Caco-2 (cell line): ENCODE results near the gene CDKAL1. TPM values are rescaled to one million over a fixed set of nuclear protein-coding genes. Genes with fewer than 3 reads are reported as not detected.

Experiments used
- BruUV-seq: library from RNA; stranded (reverse); fragments of 400-500 nt; replicated peaks from 2 replicates; lab custom pipeline; 2021; lab: Mats Ljungman, UMichigan
- CTCF ChIA-PET: fragments of 300-600 bp; sonication (Branson Sonifier 250); formaldehyde crosslinking; loops from one replicate; lab custom pipeline; 2022; ENCODE audit warnings: antibody characterized with exemption; lab: Charles Lee
- POLR2A ChIA-PET: fragments of 300-600 bp; sonication (Branson Sonifier 250); formaldehyde crosslinking; loops from one replicate; lab custom pipeline; 2022; ENCODE audit warnings: antibody characterized with exemption; lab: Charles Lee
- DNase-seq, 2 experiments: peaks; one replicate each; pipeline versions ENCODE4 v3.0.0 to v3.0.0-alpha.2; 2020 to 2022
- H3K27me3 ChIP-seq: replicated peaks from 2 replicates; pipeline ENCODE4 v1.6.0; 2011; ENCODE audit warnings: low read length; ENCODE audit not compliant: control insufficient read depth, insufficient read depth
- H3K36me3 ChIP-seq: 2 replicates; pipeline ENCODE4 v1.5.1; 2011; ENCODE audit warnings: low read length; ENCODE audit not compliant: control insufficient read depth, insufficient read depth
- H3K4me1 ChIP-seq: fragments of 250-450 bp; sonication (Bioruptor Pico); 2 replicates; pipeline ENCODE4 v1.5.1; 2020; ENCODE audit warnings: mild to moderate bottlenecking
- H3K4me3 ChIP-seq: 2 replicates; pipeline ENCODE4 v1.5.1; 2011; ENCODE audit warnings: low read depth, mild to moderate bottlenecking, control low read depth, low read length
- H3K9me3 ChIP-seq: fragments of 250-450 bp; sonication (Bioruptor Pico); 2 replicates; pipeline ENCODE4 v1.5.1; 2020; ENCODE audit warnings: mild to moderate bottlenecking, moderate library complexity
- H3K27ac Mint-ChIP-seq: one replicate; pipeline ENCODE4 v1.8.0; 2022; ENCODE audit warnings: mixed read lengths; ENCODE audit not compliant: unreplicated experiment
- H3K27me3 Mint-ChIP-seq: one replicate; pipeline ENCODE4 v1.8.0; 2022; ENCODE audit warnings: mixed read lengths; ENCODE audit not compliant: insufficient read depth, unreplicated experiment
- H3K36me3 Mint-ChIP-seq: one replicate; pipeline ENCODE4 v1.8.0; 2022; ENCODE audit warnings: mild to moderate bottlenecking, mixed read lengths; ENCODE audit not compliant: insufficient read depth, unreplicated experiment
- H3K4me1 Mint-ChIP-seq: one replicate; pipeline ENCODE4 v1.8.0; 2022; ENCODE audit warnings: low read depth, mixed read lengths; ENCODE audit not compliant: unreplicated experiment
- H3K4me3 Mint-ChIP-seq: one replicate; pipeline ENCODE4 v1.8.0; 2022; ENCODE audit warnings: mild to moderate bottlenecking, moderate library complexity, mixed read lengths; ENCODE audit not compliant: unreplicated experiment
- H3K9me3 Mint-ChIP-seq: one replicate; pipeline ENCODE4 v1.8.0; 2022; ENCODE audit warnings: mixed read lengths; ENCODE audit not compliant: unreplicated experiment
- CTCF ChIP-seq, 2 experiments: fragments of 200-600 bp in 1 of 2; IDR thresholded peaks; 1 replicate in 1 of 2; 2 replicates in 1 of 2; pipeline versions ENCODE4 v1.5.1 to v1.8.0; 2011 to 2022; ENCODE audit warnings: antibody characterized with exemption in 1 of 2, control low read depth in 1 of 2, inconsistent platforms in 1 of 2, low read depth in 1 of 2, low read length in 1 of 2, mild to moderate bottlenecking in 1 of 2, moderate library complexity in 1 of 2; ENCODE audit not compliant: insufficient read depth in 1 of 2, severe bottlenecking in 1 of 2, unreplicated experiment in 1 of 2
- intact Hi-C: fragments of 100-400 bp; cut with micrococcal nuclease; formaldehyde crosslinking; loops from one replicate; pipeline ENCODE4 v1.10.0; 2022; ENCODE audit not compliant: unreplicated experiment
- total RNA-seq: library from RNA; stranded (reverse); gene quantifications from 2 replicates; pipeline ENCODE4 v1.2.3, GENCODE V29; 2022

The CDKAL1 gene
- total RNA-seq, 1 experiment from 2014 or later = 18.7 TPM

GRCh38 chr6:21151119-21151518 lies 616.9 kb downstream of the CDKAL1 start:
- Histone ChIP-seq H3K36me3 (no peaks in the 10 kb centered on the region), H3K4me1 (no peaks in the 10 kb centered on the region), H3K4me3 (no peak overlapping the region), H3K9me3 (no peaks in the 10 kb centered on the region), H3K27me3 (no peaks in the 10 kb centered on the region)
- Mint-ChIP-seq H3K9me3 (no peaks in the 10 kb centered on the region), H3K4me1 (no peaks in the 10 kb centered on the region), H3K27ac (no peak overlapping the region), H3K4me3 (no peak overlapping the region), H3K27me3 (no peaks in the 10 kb centered on the region), H3K36me3 (no peaks in the 10 kb centered on the region)
- TF ChIP-seq CTCF (IDR thresholded peaks at IDR 0.05; ENCODE audit: insufficient read depth in 1 of 2, low read depth in 1 of 2, low read length in 1 of 2, severe bottlenecking in 1 of 2, unreplicated experiment in 1 of 2) = no peak
- intact Hi-C loops = no loop called here
- BruUV-seq = no TSS peak
- CTCF ChIA-PET = no interaction called here
- POLR2A ChIA-PET = no interaction called here
- DNase-seq = no peak

- intact Hi-C loops = no loop called here
- Histone ChIP-seq H3K4me3 (no peak overlapping the region), H3K4me1 (no peaks in the 10 kb centered on the region), H3K27me3 (no peaks in the 10 kb centered on the region), H3K9me3 (no peaks in the 10 kb centered on the region), H3K36me3 (no peaks in the 10 kb centered on the region)
- Mint-ChIP-seq H3K36me3 (no peaks in the 10 kb centered on the region), H3K27ac (no peak overlapping the region), H3K4me3 (no peak overlapping the region), H3K9me3 (no peaks in the 10 kb centered on the region), H3K4me1 (no peaks in the 10 kb centered on the region), H3K27me3 (no peaks in the 10 kb centered on the region)
- POLR2A ChIA-PET = no interaction called here
- BruUV-seq = no TSS peak
- no peak for TF ChIP-seq CTCF (IDR thresholded peaks at IDR 0.05; ENCODE audit: insufficient read depth in 1 of 2, low read depth in 1 of 2, low read length in 1 of 2, severe bottlenecking in 1 of 2, unreplicated experiment in 1 of 2)
- no peak for DNase-seq
- CTCF ChIA-PET = no interaction called here
These were observed 617.3 kb downstream of the CDKAL1 start for GRCh38 chr6:21151530-21151929.

GRCh38 chr6:21157186-21157929 lies 623.1 kb downstream of the CDKAL1 start:
- no peaks in the 10 kb centered on the region for H3K27me3 Mint-ChIP-seq
- H3K4me1 Mint-ChIP-seq = no peaks in the 10 kb centered on the region
- CTCF ChIA-PET = interaction anchor here (0.6 kb wide), 1 partner anchor 439 kb away, joined by 3 read pairs; no protein-coding TSS in a partner anchor
- no peaks in the 10 kb centered on the region for H3K4me1 ChIP-seq
- no peaks in the 10 kb centered on the region for H3K9me3 Mint-ChIP-seq
- H3K4me3 Mint-ChIP-seq = no peak overlapping the region
- intact Hi-C loops = no loop called here
- DNase-seq = no peak
- POLR2A ChIA-PET = no interaction called here
- H3K4me3 ChIP-seq = no peak overlapping the region
- BruUV-seq = no TSS peak
- H3K9me3 ChIP-seq = no peaks in the 10 kb centered on the region
- no peaks in the 10 kb centered on the region for H3K36me3 Mint-ChIP-seq
- H3K27me3 ChIP-seq = no peaks in the 10 kb centered on the region
- no peak overlapping the region for H3K27ac Mint-ChIP-seq
- TF ChIP-seq CTCF (IDR thresholded peaks at IDR 0.05; ENCODE audit: insufficient read depth in 1 of 2, low read depth in 1 of 2, low read length in 1 of 2, severe bottlenecking in 1 of 2, unreplicated experiment in 1 of 2) = no peak
- H3K36me3 ChIP-seq = no peaks in the 10 kb centered on the region
